WTC11 (cell line): Measurements from ENCODE around the gene SYTL1.

ENCODE experiments used
- ATF1 ChIP-seq: sonication (generic); formaldehyde crosslinking; IDR thresholded peaks from 2 replicates; pipeline ENCODE4 v1.8.1; 2023; ENCODE audit warnings: mild to moderate bottlenecking, moderate library complexity, missing genetic modification reagents
- CTCF ChIP-seq: fragments of 200-600 bp; IDR thresholded peaks from 2 replicates; pipeline ENCODE4 v1.8.0; 2022; ENCODE audit warnings: antibody characterized with exemption
- GTF2I ChIP-seq: fragments of 250-450 bp; sonication (Bioruptor Pico); conservative IDR thresholded peaks from 2 replicates; pipeline ENCODE4 v1.4.0; 2021; ENCODE audit warnings: mild to moderate bottlenecking
- IRF2 ChIP-seq: sonication (generic); formaldehyde crosslinking; IDR thresholded peaks from 2 replicates; pipeline ENCODE4 v1.8.0; 2022; ENCODE audit warnings: low read depth, missing genetic modification reagents, borderline replicate concordance
- ZNF219 ChIP-seq: sonication (generic); formaldehyde crosslinking; IDR thresholded peaks from 2 replicates; pipeline ENCODE4 v1.8.0; 2023; ENCODE audit warnings: missing genetic modification reagents, mild to moderate bottlenecking, borderline replicate concordance
- TF ChIP-seq, protein P1 (sequence below): sonication (generic); formaldehyde crosslinking; IDR thresholded peaks from 2 replicates; pipeline ENCODE4 v1.8.0; 2022; ENCODE audit warnings: mild to moderate bottlenecking, missing genetic modification reagents

- TF ChIP-seq ZNF219 = no peak
- TF ChIP-seq IRF2 (CRISPR knock-in tag) = no peak
- TF ChIP-seq, protein P1, sequence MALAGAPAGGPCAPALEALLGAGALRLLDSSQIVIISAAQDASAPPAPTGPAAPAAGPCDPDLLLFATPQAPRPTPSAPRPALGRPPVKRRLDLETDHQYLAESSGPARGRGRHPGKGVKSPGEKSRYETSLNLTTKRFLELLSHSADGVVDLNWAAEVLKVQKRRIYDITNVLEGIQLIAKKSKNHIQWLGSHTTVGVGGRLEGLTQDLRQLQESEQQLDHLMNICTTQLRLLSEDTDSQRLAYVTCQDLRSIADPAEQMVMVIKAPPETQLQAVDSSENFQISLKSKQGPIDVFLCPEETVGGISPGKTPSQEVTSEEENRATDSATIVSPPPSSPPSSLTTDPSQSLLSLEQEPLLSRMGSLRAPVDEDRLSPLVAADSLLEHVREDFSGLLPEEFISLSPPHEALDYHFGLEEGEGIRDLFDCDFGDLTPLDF (CRISPR knock-in tag) = no peak
- TF ChIP-seq CTCF = no peak
- no peak for TF ChIP-seq GTF2I (CRISPR knock-in tag)
- no peak for TF ChIP-seq ATF1 (CRISPR knock-in tag)
These were observed 27.7 kb upstream of the SYTL1 start for GRCh38 chr1:27314169-27314568.
